GM23338 (cell line): Measurements from ENCODE around the gene RNU7-1.

ENCODE experiments used
- CREB1 ChIP-seq: fragments of 250-450 bp; sonication (Bioruptor Pico); IDR thresholded peaks from 2 replicates; pipeline ENCODE4 v1.5.0; 2020; ENCODE audit warnings: low read depth, mild to moderate bottlenecking, moderate library complexity
- CTCF ChIP-seq, 2 experiments: fragments of 200-600 bp in 1 of 2; sonication (generic) in 1 of 2; conservative IDR thresholded peaks; 2 replicates each; pipeline versions ENCODE4 v1.5.1 to v1.6.1; 2016 to 2017; ENCODE audit warnings: antibody characterized with exemption in 2 of 2, low read depth in 2 of 2, mild to moderate bottlenecking in 2 of 2, moderate library complexity in 1 of 2
- ETS1 ChIP-seq: IDR thresholded peaks from 2 replicates; pipeline ENCODE4 v1.6.1; 2016; ENCODE audit warnings: antibody characterized with exemption
- EZH2 ChIP-seq: fragments of 200-600 bp; sonication (generic); IDR thresholded peaks from one replicate; pipeline ENCODE4 v1.8.0; 2017; ENCODE audit warnings: antibody characterized with exemption, mild to moderate bottlenecking, low read depth; ENCODE audit not compliant: unreplicated experiment
- EZH2phosphoT487 ChIP-seq: fragments of 200-600 bp; sonication (generic); IDR thresholded peaks from one replicate; pipeline ENCODE4 v1.8.1; 2018; ENCODE audit warnings: antibody characterized with exemption; ENCODE audit not compliant: unreplicated experiment
- JUNB ChIP-seq: IDR thresholded peaks from one replicate; pipeline ENCODE4 v1.6.1; 2016; ENCODE audit warnings: antibody characterized with exemption; ENCODE audit not compliant: unreplicated experiment
- POLR2AphosphoS5 ChIP-seq: IDR thresholded peaks from 2 replicates; pipeline ENCODE4 v1.6.1; 2016; ENCODE audit warnings: antibody characterized with exemption, low read depth
- REST ChIP-seq: IDR thresholded peaks from one replicate; pipeline ENCODE4 v1.6.1; 2018; ENCODE audit warnings: antibody characterized with exemption; ENCODE audit not compliant: unreplicated experiment
- STAT1 ChIP-seq: IDR thresholded peaks from one replicate; pipeline ENCODE4 v1.6.1; 2016; ENCODE audit warnings: antibody characterized with exemption; ENCODE audit not compliant: unreplicated experiment
- ZNF114 ChIP-seq: fragments of 250-450 bp; sonication (Bioruptor Pico); IDR thresholded peaks from 2 replicates; pipeline ENCODE4 v1.5.0; 2020; ENCODE audit warnings: mild to moderate bottlenecking, moderate library complexity
- ZNF331 ChIP-seq: fragments of 250-450 bp; sonication (Bioruptor Pico); IDR thresholded peaks from 2 replicates; pipeline ENCODE4 v1.5.0; 2020; ENCODE audit warnings: low read depth, mild to moderate bottlenecking, moderate library complexity
- ZNF462 ChIP-seq: fragments of 250-450 bp; sonication (Bioruptor Pico); IDR thresholded peaks from 2 replicates; pipeline ENCODE4 v1.5.0; 2020; ENCODE audit warnings: mild to moderate bottlenecking, moderate library complexity

GRCh38 chr12:6899427-6899826 lies 44.2 kb upstream of the RNU7-1 start:
- TF ChIP-seq CTCF (conservative IDR thresholded peaks at IDR 0.05; ENCODE audit: low read depth in 2 of 2) = no peak
- no peak for TF ChIP-seq ETS1
- no peak for TF ChIP-seq POLR2AphosphoS5
- no peak for TF ChIP-seq REST
- TF ChIP-seq JUNB = no peak
- TF ChIP-seq CREB1 (CRISPR knock-in tag) = no peak
- no peak for TF ChIP-seq EZH2
- no peak for TF ChIP-seq EZH2phosphoT487
- no peak for TF ChIP-seq ZNF331
- TF ChIP-seq ZNF462 (CRISPR knock-in tag) = no peak
- TF ChIP-seq STAT1 = no peak
- TF ChIP-seq ZNF114 (CRISPR knock-in tag) = no peak
